ENCODE measurements around the gene PTCD1.
"Not testable (repeated sequence)": the region's sequence is repeated elsewhere in the genome, so short reads cannot be mapped to it uniquely, and the experiment has no call there.

Gene PTCD1

GRCh38 chr7:99387239-99387635 is 51.4 kb downstream of the PTCD1 start:
- not testable (repeated sequence) for ATAC-seq, DNase-seq

DNA sequence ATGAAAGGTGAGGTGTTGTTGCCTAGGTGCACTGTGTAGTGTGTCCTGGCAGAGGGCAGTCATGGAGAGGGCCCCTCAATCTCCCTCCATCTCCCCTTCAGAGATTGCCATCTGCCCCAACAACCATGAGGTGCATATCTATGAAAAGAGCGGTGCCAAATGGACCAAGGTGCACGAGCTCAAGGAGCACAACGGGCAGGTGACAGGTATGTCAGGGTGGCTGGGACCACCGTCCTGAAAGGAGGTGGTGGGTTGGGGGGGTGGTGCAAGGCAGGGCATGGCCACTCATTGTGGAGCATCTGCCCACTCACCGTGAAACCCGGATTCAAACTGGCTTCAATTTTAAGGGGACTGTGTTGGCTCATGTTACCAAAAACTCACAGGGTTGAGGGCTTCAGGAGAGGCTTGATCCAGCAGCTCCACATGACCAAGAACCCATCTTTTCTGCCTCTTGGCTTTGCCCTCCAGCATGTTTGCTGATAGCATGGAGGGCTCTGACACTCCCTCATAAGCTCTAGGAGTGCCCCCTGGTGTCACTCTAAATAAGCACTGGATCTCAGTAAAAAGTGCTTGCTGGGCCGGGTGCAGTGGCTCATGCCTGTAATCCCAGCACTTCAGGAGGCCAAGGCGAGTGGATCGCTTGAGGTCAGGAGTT is 51.9 kb downstream of the PTCD1 start:
- DNase-seq = no peak
- ATAC-seq = peak; percentile 57

- no peak for ATAC-seq
- DNase-seq = no peak
Observed at GRCh38 chr7:99385564-99385963, 53.0 kb downstream of the PTCD1 start.

- ATAC-seq = no peak
Observed at GRCh38 chr7:99384523-99384922, 54.1 kb downstream of the PTCD1 start.

DNA sequence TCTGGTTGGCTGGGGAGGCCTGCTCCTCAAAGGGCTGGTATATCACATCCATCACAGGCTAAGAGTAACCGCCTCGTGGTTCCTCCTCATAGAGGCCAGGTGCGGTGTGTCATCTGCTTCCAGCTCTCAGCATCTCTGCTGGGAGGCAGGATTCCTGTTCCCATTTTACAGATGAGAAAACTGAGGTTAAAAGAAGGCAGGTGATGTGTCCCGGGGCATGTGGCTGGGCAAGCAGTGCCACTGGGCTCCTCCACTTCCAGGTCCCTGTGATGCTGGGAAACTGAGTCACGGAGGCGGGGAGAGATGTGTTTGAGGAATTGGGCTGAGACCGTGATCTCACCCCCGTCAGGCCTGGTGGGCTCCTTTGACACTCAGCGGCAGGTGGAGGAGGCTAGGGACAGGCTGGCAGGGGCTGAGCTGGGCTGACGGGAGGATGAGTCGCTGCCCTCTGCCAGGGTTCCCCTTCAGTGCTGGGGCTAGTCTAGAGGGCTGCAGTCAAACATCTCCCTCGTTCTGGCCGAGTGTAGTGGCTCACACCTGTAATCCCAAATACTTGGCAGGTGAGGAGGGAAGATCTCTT is 54.7 kb downstream of the PTCD1 start:
- DNase-seq (no peak), ATAC-seq (no peak)

More at GRCh38 chr7:99384523-99384922, 54.1 kb downstream of the PTCD1 start:
- no peak for DNase-seq

DNA sequence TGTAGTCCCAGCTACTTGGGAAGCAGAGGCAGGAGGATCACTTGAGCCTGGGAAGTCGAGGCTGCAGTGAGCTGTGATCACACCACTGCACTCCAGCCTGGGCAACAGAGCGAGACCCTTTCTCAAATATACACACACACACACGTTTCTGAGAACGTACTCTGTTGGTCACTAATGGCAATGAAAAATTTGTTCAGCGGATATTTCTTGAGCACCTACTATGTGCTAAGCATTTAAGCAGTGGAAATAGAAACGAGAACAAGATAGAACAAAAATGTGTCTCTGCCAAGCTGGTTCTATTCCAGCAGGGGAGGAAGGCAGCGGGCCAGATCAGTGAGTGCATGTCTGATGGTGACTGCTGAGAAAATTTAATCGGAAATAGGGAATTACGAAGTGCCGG is 55.4 kb downstream of the PTCD1 start:
- DNase-seq (no peak), ATAC-seq (no peak)

GRCh38 chr7:99381664-99382075 is 56.9 kb downstream of the PTCD1 start:
- ATAC-seq (no peak), DNase-seq (no peak)

DNA sequence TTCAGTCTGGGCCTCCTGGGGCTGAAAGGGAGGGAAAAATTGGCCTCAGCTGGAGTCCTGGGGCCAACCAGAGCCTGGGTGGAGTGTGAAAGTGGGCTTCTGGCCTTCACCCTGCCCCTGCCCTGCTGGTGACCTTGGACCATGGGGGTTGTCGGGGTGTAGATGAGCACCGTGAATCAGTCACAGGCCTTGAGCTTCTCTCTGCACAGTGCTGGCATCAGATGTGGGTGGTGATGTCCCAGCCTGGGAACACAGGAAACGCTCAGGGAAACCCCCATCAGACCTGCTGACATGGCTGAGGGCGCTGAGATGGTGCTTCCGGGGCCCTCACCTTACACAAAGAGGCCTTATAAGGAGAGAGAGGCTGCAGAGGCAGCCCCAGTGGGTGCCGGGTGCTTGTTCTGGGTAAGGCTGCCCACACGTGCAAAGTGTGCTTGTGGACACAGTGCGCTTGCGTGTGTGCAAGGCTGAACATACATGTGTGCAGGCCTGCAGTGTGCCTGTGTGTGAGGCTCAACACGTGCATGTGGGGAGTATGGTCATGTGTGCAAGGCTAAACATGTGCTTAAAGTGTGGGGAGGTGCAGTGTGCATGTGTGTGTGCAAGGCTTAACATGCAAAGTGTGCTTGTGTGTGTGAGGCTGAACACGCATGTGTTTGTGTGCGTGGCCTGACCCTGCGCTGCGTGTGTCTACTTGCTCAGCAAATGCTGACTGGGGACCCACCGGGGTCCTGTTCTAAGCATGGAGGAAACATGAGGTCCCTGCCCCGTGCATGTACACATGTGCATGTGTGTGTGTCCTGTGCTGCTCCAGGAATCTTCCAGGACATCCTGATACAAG is 57.6 kb downstream of the PTCD1 start:
- DNase-seq (peak; percentile 87), ATAC-seq (peak; percentile 89)

- DNase-seq (peak; percentile 61), ATAC-seq (peak; percentile 50)
Observed at GRCh38 chr7:99380032-99380822, 58.4 kb downstream of the PTCD1 start.

- not testable (repeated sequence) for DNase-seq, ATAC-seq
Observed at GRCh38 chr7:99379693-99380031, 58.9 kb downstream of the PTCD1 start.

- peak; percentile 8 for ATAC-seq
- DNase-seq = peak; percentile 54
Observed at GRCh38 chr7:99379043-99379577, 59.5 kb downstream of the PTCD1 start.

GRCh38 chr7:99375070-99375807 is 63.4 kb downstream of the PTCD1 start:
- ATAC-seq (peak; percentile 58), DNase-seq (peak; percentile 76)

GRCh38 chr7:99374111-99375064 is 64.2 kb downstream of the PTCD1 start, which contains the start of gene ARPC1B:
Gene ARPC1B (plus strand): TSS chr7:99374730. CDS start chr7:99385715, 10,985 bp downstream.
- peak; percentile 90 for DNase-seq

GRCh38 chr7:99373091-99374066 is 65.2 kb downstream of the PTCD1 start:
- no peak for DNase-seq
- no peak for ATAC-seq

More at GRCh38 chr7:99374111-99375064, 64.2 kb downstream of the PTCD1 start, which contains the start of gene ARPC1B:
- peak; percentile 66 for ATAC-seq

- no peak for DNase-seq
- no peak for ATAC-seq
Observed at GRCh38 chr7:99372275-99373090, 66.1 kb downstream of the PTCD1 start.

DNA sequence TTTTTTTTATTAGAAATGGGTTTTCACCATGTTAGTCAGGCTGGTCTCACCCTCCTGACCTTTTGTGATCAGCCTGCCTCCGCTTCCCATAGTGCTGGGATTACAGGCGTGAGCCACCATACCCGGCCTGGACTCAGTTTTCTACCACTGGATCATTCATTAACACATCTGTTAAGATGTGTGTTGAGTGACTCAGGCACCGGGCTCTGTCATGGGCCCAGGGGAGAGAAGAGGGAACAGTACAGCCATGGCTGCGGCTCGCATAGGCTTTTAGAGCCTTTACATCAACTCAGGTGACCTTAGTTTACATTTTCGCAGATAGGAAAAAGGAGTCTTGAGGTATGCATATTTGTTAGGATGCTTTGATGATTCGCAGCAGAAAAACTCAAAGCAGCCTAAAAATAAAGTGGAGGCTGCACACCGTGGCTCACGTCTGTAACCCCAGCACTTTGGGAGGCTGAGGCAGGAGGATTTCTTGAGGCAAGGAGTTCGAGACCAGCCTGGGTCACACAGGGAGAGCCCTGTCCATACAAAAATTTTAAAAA is 67.2 kb downstream of the PTCD1 start:
- DNase-seq (no peak), ATAC-seq (no peak)

- no peak for DNase-seq
- no peak for ATAC-seq
Observed at GRCh38 chr7:99369767-99370391, 68.7 kb downstream of the PTCD1 start.
